Stomach (tissue), 4 donors: ENCODE measurements around the gene DCLK2.

ENCODE experiments used
- CTCF ChIP-seq, 7 experiments: fragments of 450-650 bp in 4 of 7; fragments of 200-600 bp in 3 of 7; sonication (generic) in 3 of 7; IDR thresholded peaks; one replicate each; pipeline ENCODE4 v1.5.1; 2016 to 2019; ENCODE audit warnings: antibody characterized with exemption in 7 of 7, control low read depth in 2 of 7, mild to moderate bottlenecking in 1 of 7
- EP300 ChIP-seq: sonication (generic); formaldehyde crosslinking; IDR thresholded peaks from one replicate; pipeline ENCODE4 v1.6.1; 2017; ENCODE audit warnings: antibody characterized with exemption
- POLR2A ChIP-seq, 4 donors: fragments of 450-650 bp; IDR thresholded peaks; one replicate each; pipeline ENCODE4 v1.6.1; 2016; ENCODE audit warnings: antibody characterized with exemption in 4 of 4, control low read depth in 2 of 4, mild to moderate bottlenecking in 1 of 4, moderate library complexity in 1 of 4
- POLR2AphosphoS5 ChIP-seq, 3 donors: sonication (generic); formaldehyde crosslinking; IDR thresholded peaks; one replicate each; pipeline ENCODE4 v1.6.1; 2016; ENCODE audit warnings: antibody characterized with exemption in 3 of 3

- TF ChIP-seq POLR2AphosphoS5 (IDR thresholded peaks at IDR 0.05), result no peak
- no peak for TF ChIP-seq POLR2A (IDR thresholded peaks at IDR 0.05)
- TF ChIP-seq CTCF (IDR thresholded peaks at IDR 0.05), result no peak
- no peak for TF ChIP-seq EP300
These were observed 153.0 kb downstream of the DCLK2 start for GRCh38 chr4:150231107-150231770.
